ENCODE results near the gene OR4F15. TPM values are rescaled to one million over a fixed set of nuclear protein-coding genes. Genes with fewer than 3 reads are reported as not detected.

Gene OR4F15
- polyA plus RNA-seq, 3 donors from 2014 or later, result not detected

DNA sequence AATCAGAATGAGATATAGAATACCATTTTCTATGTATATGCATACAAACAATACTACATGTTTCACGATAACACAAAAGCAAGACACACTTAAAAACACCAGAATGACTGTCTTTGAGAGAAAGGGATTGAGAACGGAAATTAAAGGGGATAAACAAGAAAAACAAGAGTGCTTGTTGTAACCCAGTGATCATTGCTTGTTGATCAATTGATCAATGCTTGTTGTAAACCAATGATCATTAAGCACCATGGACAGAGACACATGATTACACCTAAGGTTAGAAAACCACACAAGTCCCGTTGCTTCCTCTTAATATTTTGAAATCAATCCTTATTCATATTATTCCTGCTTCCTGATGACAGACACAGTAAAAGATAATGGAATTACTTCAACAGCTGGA lies 1.1 kb upstream of the OR4F15 start:
- no peaks in the 10 kb centered on the region for H3K4me1 Mint-ChIP-seq
- no peak overlapping the region for H3K27ac Mint-ChIP-seq
- no peaks in the 10 kb centered on the region for H3K36me3 Mint-ChIP-seq
- peaks cover 0 to 5% (median 0%) of the 10 kb centered on the region in 6 donors for H3K9me3 Mint-ChIP-seq
- H3K27me3 Mint-ChIP-seq (ENCODE audit: low read depth in 3 of 3), result peaks cover 5 to 13% (median 13%) of the 10 kb centered on the region in 3 donors
- H3K4me3 Mint-ChIP-seq, result no peak overlapping the region
- no peak for DNase-seq

DNA sequence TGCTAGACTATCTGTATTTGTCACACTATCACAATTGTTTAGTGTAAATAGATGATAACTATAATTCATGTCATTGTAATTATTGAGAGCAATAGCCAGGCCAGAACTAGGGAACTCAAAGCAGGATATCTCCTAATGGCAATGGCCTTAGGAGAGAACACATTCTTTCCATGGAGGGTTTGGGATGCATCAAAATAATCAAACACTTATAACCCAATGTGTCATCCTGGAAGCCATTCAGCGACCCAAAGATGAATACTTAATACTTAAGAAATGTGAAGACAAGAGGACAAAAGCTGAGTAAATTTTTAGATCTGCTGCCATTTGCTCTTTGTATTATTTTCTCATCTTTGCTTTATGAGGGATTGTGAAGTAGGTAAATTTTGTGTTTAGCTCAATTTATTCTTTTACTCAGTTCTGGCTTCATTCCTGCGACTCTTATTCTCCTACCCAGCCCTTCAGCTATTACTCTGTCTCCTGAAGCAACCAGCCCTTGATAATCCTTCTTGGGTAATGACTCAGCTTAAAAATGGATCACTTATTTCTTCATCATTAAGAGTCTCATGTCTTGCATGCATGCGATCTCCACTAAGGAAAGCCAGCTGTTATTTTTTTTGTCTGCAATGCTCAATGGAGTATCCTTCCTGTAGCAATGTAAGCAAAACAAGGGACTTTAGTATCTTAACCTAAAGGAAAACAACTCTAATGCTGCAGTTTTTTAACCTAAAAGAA lies 2.0 kb downstream of the OR4F15 start:
- no peak for DNase-seq
- Mint-ChIP-seq H3K9me3 (peaks cover 0 to 7% (median 0%) of the 10 kb centered on the region in 6 donors), H3K4me3 (no peak overlapping the region), H3K27ac (no peak overlapping the region), H3K27me3 (ENCODE audit: low read depth in 3 of 3) (peaks cover 7 to 20% (median 14%) of the 10 kb centered on the region in 3 donors), H3K36me3 (no peaks in the 10 kb centered on the region), H3K4me1 (no peaks in the 10 kb centered on the region)

- Mint-ChIP-seq H3K27ac (no peak overlapping the region), H3K9me3 (peaks cover 0 to 2% (median 0%) of the 10 kb centered on the region in 6 donors), H3K36me3 (no peaks in the 10 kb centered on the region), H3K4me1 (no peaks in the 10 kb centered on the region), H3K4me3 (no peak overlapping the region), H3K27me3 (ENCODE audit: low read depth in 3 of 3) (peaks cover 3 to 18% (median 4%) of the 10 kb centered on the region in 3 donors)
- DNase-seq, result no peak
Observed at GRCh38 chr15:101820781-101821180, 8.8 kb downstream of the OR4F15 start.

- H3K36me3 Mint-ChIP-seq, result no peaks in the 10 kb centered on the region
Observed at GRCh38 chr15:101827257-101827656, 15.3 kb downstream of the OR4F15 start.

GRCh38 chr15:101828774-101829173 lies 16.8 kb downstream of the OR4F15 start:
- H3K9me3 Mint-ChIP-seq, result peaks cover 0 to 3% (median 0%) of the 10 kb centered on the region in 6 donors
- H3K27me3 Mint-ChIP-seq (ENCODE audit: low read depth in 3 of 3), result peaks cover 0 to 21% (median 1%) of the 10 kb centered on the region in 3 donors
- H3K4me1 Mint-ChIP-seq, result no peaks in the 10 kb centered on the region
- no peak for DNase-seq
- no peak overlapping the region for H3K27ac Mint-ChIP-seq
- no peak overlapping the region for H3K4me3 Mint-ChIP-seq
- no peaks in the 10 kb centered on the region for H3K36me3 Mint-ChIP-seq

More at GRCh38 chr15:101827257-101827656, 15.3 kb downstream of the OR4F15 start:
- Mint-ChIP-seq H3K4me3 (no peak overlapping the region), H3K9me3 (peaks cover 0 to 2% (median 0%) of the 10 kb centered on the region in 6 donors), H3K27me3 (ENCODE audit: low read depth in 3 of 3) (peaks cover 0 to 15% (median 0%) of the 10 kb centered on the region in 3 donors), H3K27ac (no peak overlapping the region), H3K4me1 (no peaks in the 10 kb centered on the region)
- no peak for DNase-seq

GRCh38 chr15:101841656-101842055 lies 29.7 kb downstream of the OR4F15 start:
- H3K36me3 Mint-ChIP-seq, result no peaks in the 10 kb centered on the region
- no peaks in the 10 kb centered on the region for H3K9me3 Mint-ChIP-seq
- H3K4me3 Mint-ChIP-seq, result no peak overlapping the region
- no peaks in the 10 kb centered on the region for H3K4me1 Mint-ChIP-seq
- no peak for DNase-seq
- H3K27me3 Mint-ChIP-seq (ENCODE audit: low read depth in 3 of 3), result peaks cover 0 to 20% (median 6%) of the 10 kb centered on the region in 3 donors
- H3K27ac Mint-ChIP-seq, result no peak overlapping the region

- no peaks in the 10 kb centered on the region for H3K36me3 Mint-ChIP-seq
- H3K27ac Mint-ChIP-seq, result no peak overlapping the region
- H3K4me1 Mint-ChIP-seq, result no peaks in the 10 kb centered on the region
- peaks cover 0 to 7% (median 0%) of the 10 kb centered on the region in 6 donors for H3K9me3 Mint-ChIP-seq
- no peak overlapping the region for H3K4me3 Mint-ChIP-seq
- no peak for DNase-seq
- H3K27me3 Mint-ChIP-seq (ENCODE audit: low read depth in 3 of 3), result peaks cover 2 to 28% (median 6%) of the 10 kb centered on the region in 3 donors
Observed at GRCh38 chr15:101844916-101845315, 32.9 kb downstream of the OR4F15 start.

- DNase-seq, result no peak
- Mint-ChIP-seq H3K36me3 (peaks cover 0 to 4% (median 0%) of the 10 kb centered on the region in 3 donors), H3K9me3 (peaks cover 0 to 7% (median 0%) of the 10 kb centered on the region in 6 donors), H3K4me1 (no peaks in the 10 kb centered on the region), H3K27ac (no peak overlapping the region), H3K27me3 (ENCODE audit: low read depth in 3 of 3) (peaks cover 4 to 22% (median 7%) of the 10 kb centered on the region in 3 donors), H3K4me3 (no peak overlapping the region)
Observed at GRCh38 chr15:101852356-101852755, 40.4 kb downstream of the OR4F15 start.

Other genes with a start within 250 kb of the OR4F15 start
- gene TM2D3, start 159.8 kb upstream of the OR4F15 start, polyA plus RNA-seq, result 10 to 100 TPM; 39.9 to 73.1 (median 52.6) TPM
- gene TARS3, start 87.7 kb upstream of the OR4F15 start, polyA plus RNA-seq, result 10 to 100 TPM in 1 of 3 donors, 1 to 10 TPM in 1, under 1 TPM in 1; 0.41 to 14.1 (median 6.6) TPM
- gene OR4F6, start 8.7 kb upstream of the OR4F15 start, polyA plus RNA-seq, result not detected

Data from immature natural killer cell (primary cell).